T-helper 2 cell treated with Interferon-gamma antibody and Interleukin-4, amounts not matched to agents 5 μg/mL and 100 μg/mL, for 36 hours (primary cell): ENCODE results near the gene LY86.
"Not testable (repeated sequence)": the region's sequence is repeated elsewhere in the genome, so short reads cannot be mapped to it uniquely, and the experiment has no call there.

Source experiments
- DNase-seq: peaks from one replicate; pipeline ENCODE4 v3.0.0; 2021; ENCODE audit warnings: low spot score
- H3K27ac Mint-ChIP-seq: one replicate; pipeline ENCODE4 v1.8.0; 2021; ENCODE audit warnings: mild to moderate bottlenecking, mixed read lengths
- H3K27me3 Mint-ChIP-seq: one replicate; pipeline ENCODE4 v1.8.0; 2021; ENCODE audit warnings: low read depth, mixed read lengths
- H3K36me3 Mint-ChIP-seq: one replicate; pipeline ENCODE4 v1.8.0; 2021; ENCODE audit warnings: low read depth, mixed read lengths
- H3K4me1 Mint-ChIP-seq: one replicate; pipeline ENCODE4 v1.8.0; 2021; ENCODE audit warnings: low read depth, mixed read lengths
- H3K4me3 Mint-ChIP-seq: one replicate; pipeline ENCODE4 v1.8.0; 2022; ENCODE audit warnings: mild to moderate bottlenecking, moderate library complexity, mixed read lengths
- H3K9me3 Mint-ChIP-seq: one replicate; pipeline ENCODE4 v1.8.0; 2021; ENCODE audit warnings: mixed read lengths

LY86 gene

DNA sequence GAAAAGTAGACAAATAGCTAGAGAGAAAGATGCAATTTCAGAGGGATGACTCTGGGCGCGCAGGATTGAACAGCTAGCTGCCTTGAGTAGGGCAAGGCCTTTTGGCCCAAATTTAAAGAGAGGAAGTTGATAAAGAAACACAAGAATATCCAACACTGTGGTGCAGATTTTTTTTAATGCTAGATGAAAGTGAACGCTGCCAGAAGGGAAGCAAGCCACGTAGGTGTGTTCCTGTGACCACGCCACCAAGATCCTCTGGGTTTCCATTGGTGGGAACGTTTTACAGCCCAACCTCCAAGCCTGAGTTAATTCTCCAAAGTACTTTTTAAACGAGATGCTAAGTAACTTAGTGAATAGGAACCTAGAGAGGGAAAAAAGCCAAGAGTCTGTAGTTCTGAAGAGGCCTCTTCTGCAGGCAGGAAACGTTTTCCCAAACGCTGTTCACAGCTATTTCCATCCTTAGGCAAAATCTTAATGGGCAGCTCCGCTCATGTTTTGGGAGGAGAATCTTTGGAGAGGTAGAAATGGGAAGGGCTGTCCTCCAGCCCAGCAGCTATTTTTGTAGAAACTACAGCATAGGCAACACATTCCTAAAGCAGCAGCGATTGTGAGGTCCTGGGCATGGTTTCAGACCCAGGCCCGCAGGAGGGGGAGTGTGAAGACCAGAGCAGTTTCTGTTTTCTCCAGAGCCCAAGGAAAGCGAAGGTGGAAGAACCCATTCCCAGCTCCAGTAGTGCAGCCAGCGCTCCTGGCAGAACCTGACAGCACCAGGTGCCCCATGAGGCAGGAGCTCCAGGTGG is 8.2 kb downstream of the LY86 start:
- Mint-ChIP-seq H3K9me3 (no peaks in the 10 kb centered on the region), H3K4me3 (no peak overlapping the region), H3K27ac (peak overlapping the region; percentile 0), H3K36me3 (peaks cover 11% of the 10 kb centered on the region), H3K4me1 (peaks cover 37% of the 10 kb centered on the region), H3K27me3 (peaks cover 2% of the 10 kb centered on the region)
- DNase-seq = no peak

DNA sequence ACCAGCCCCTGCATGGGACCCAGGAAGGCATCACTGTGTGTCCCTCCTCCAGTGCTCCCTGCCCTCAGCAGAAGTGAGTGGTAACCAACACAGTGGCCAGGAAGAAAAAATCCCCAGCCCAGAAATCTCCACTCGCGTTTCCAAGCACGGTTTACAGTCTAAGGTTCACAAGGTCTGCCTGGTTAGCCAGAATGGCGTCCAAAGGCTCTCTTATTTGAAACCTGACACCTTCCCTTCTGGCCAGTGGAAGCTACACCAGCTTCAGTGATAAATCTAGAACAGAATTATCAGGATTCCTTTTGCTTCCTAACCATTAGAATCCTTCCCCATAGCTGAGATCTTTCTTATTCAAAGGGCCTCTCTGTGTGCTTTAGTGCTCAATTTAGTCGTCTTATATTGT is 9.2 kb downstream of the LY86 start:
- Mint-ChIP-seq H3K4me3 (no peak overlapping the region), H3K36me3 (peaks cover 6% of the 10 kb centered on the region), H3K9me3 (no peaks in the 10 kb centered on the region), H3K27ac (no peak overlapping the region), H3K4me1 (peaks cover 28% of the 10 kb centered on the region), H3K27me3 (peaks cover 2% of the 10 kb centered on the region)
- no peak for DNase-seq

DNA sequence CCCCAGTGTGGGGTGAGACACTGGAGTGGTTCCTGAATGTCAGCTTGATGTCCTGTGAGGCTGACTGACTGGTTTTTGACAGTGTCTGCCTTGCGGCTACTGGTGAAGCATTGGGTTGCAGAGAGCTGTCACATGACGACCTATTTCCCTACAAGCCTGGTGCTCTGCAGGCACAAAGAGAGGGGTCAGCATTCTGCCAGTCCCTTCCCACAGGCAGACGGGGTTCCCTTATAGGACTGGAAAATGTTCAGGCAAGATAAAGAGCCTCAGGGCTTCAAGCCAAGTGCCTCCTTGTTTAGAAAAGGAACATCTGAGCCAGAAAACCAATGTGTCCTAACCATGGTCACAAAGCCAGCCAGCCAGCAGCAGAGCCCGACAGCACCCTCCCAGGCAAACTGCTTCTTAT is 11.0 kb downstream of the LY86 start:
- peaks cover 12% of the 10 kb centered on the region for H3K9me3 Mint-ChIP-seq
- peaks cover 2% of the 10 kb centered on the region for H3K27me3 Mint-ChIP-seq
- H3K27ac Mint-ChIP-seq = no peak overlapping the region
- DNase-seq = no peak
- H3K4me1 Mint-ChIP-seq = peaks cover 25% of the 10 kb centered on the region
- no peak overlapping the region for H3K4me3 Mint-ChIP-seq
- peaks cover 3% of the 10 kb centered on the region for H3K36me3 Mint-ChIP-seq

DNA sequence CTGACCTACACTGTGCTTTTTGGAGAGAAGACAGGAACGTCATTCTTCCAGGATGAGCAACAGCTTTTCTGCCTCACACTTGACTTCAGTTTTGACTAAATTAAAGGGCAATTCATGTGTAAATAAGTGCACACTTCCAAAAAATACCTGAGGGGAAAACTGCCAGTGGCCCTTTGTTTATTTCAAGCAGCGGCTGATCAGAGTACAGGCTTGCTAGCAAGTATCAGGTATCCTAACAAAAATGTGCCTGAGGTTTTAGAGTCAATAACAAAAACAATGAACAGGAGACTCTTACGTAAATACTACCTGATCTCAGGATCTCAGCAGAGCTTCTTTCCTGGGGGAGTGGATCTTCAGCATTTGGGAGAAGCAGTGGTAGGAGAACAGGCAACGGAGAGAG is 12.4 kb downstream of the LY86 start:
- no peak overlapping the region for H3K4me3 Mint-ChIP-seq

DNA sequence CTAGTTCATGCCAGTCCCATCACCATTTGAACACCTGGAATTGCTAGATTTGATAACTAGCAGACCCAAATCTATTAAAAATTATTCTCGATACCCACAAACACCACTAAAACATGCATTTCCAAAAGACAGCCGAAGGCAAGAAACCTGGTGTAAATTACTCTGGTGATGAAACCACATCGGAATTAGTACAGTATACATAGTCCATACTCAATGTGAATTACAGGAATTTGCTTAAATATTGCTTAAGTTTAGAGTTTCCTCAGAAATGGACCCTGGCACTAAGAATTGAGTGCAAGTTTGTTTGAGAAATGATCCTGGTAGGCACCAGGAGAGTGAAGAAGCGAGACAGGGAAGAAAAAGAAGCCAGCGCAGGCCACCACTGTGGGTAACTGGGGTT is 13.7 kb downstream of the LY86 start:
- peaks cover 1% of the 10 kb centered on the region for H3K27me3 Mint-ChIP-seq
- no peak overlapping the region for H3K4me3 Mint-ChIP-seq
- H3K4me1 Mint-ChIP-seq = peaks cover 13% of the 10 kb centered on the region
- peaks cover 18% of the 10 kb centered on the region for H3K9me3 Mint-ChIP-seq
- no peak overlapping the region for H3K27ac Mint-ChIP-seq
- no peak for DNase-seq
- H3K36me3 Mint-ChIP-seq = peaks cover 3% of the 10 kb centered on the region

More for the DNA sequence above, 12.4 kb downstream of the LY86 start:
- Mint-ChIP-seq H3K9me3 (peaks cover 18% of the 10 kb centered on the region), H3K4me1 (peaks cover 24% of the 10 kb centered on the region), H3K27me3 (peaks cover 1% of the 10 kb centered on the region), H3K27ac (no peak overlapping the region), H3K36me3 (peaks cover 3% of the 10 kb centered on the region)
- DNase-seq = no peak

DNA sequence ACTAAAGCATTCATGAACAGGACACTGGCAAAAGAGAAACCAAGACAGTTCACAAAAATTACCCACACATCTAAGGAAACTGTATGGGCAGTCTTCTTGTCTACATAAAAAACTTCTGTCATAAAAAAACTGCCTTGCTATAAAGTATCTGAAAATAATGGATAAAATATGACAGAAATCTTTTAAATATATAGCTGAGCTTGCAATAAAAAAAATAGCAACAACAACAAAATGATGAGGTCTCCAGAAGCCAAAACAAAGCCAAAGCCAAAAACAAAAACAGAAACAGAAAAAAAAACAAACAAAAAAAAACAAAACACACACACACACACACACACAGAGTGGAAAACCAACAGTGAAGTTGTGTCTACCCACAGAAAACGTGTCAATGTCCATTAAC is 14.8 kb downstream of the LY86 start:
- no peak for DNase-seq
- Mint-ChIP-seq H3K4me1 (peaks cover 14% of the 10 kb centered on the region), H3K27me3 (peaks cover 1% of the 10 kb centered on the region), H3K9me3 (peaks cover 18% of the 10 kb centered on the region), H3K27ac (no peak overlapping the region), H3K4me3 (no peak overlapping the region), H3K36me3 (peaks cover 4% of the 10 kb centered on the region)

DNA sequence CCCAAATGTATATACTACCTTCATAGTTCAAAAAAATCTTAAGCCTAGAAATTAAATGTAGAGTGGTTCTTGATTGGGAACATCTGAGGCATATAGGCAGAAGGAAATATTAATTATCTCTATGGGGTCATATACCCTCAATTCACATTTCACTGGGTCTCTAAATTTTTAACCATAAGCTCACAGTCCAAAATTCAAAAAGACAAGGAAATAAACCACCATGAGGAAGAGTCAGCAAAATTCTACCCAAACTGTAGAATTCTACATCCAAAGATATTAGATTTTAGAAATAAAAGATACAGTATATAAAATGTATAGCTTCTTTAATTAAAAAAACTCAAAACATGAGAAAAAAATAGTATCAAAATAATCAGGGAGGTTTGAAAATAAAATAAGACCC is 15.5 kb downstream of the LY86 start:
- DNase-seq = no peak
- peaks cover 14% of the 10 kb centered on the region for H3K4me1 Mint-ChIP-seq
- no peak overlapping the region for H3K27ac Mint-ChIP-seq
- H3K4me3 Mint-ChIP-seq = no peak overlapping the region
- H3K27me3 Mint-ChIP-seq = peaks cover 1% of the 10 kb centered on the region
- H3K36me3 Mint-ChIP-seq = peaks cover 7% of the 10 kb centered on the region
- H3K9me3 Mint-ChIP-seq = peaks cover 18% of the 10 kb centered on the region

DNA sequence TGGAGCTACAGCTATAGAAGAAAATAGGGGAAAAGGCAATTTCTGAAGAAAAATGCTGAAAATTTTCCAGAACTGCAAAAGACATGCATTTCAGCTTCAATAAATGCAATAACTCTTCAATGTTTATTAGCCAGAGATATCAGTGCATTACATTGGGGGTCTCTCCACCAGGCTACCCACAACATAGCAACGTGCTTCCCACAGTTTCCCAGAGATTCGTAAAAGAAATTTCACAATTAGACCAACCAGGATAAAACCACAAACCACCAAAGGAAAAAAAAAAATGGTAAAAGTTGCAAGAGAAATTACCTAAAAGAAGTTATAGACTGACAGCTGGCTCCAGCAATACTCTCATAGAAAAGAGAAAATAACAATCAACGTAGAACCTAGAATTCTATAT is 16.0 kb downstream of the LY86 start:
- H3K4me3 Mint-ChIP-seq = no peak overlapping the region
- peaks cover 7% of the 10 kb centered on the region for H3K36me3 Mint-ChIP-seq
- peaks cover 15% of the 10 kb centered on the region for H3K4me1 Mint-ChIP-seq
- no peak for DNase-seq
- H3K9me3 Mint-ChIP-seq = peaks cover 18% of the 10 kb centered on the region
- no peak overlapping the region for H3K27ac Mint-ChIP-seq
- peaks cover 1% of the 10 kb centered on the region for H3K27me3 Mint-ChIP-seq

DNA sequence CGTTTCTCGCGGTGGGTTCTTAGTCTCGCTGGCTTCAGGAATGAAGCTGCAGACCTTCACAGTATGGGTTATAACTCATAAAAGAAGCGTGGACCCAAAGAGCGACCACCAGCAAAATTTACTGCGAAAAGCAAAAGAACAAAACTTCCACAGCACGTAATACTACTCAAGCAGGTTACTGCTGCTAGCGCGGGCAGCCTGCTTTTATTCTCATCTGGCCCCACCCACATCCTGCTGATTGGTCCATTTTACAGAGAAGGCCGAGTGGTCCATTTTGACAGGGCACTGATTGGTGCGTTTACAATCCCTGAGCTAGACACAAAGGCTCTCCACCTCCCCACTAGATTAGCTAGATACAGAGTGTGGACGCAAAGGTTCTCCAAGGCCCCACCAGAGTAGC is 17.4 kb downstream of the LY86 start:
- Mint-ChIP-seq H3K36me3 (peaks cover 11% of the 10 kb centered on the region), H3K4me3 (no peak overlapping the region), H3K4me1 (peaks cover 24% of the 10 kb centered on the region), H3K27me3 (peaks cover 1% of the 10 kb centered on the region), H3K27ac (no peak overlapping the region), H3K9me3 (peaks cover 18% of the 10 kb centered on the region)
- no peak for DNase-seq

DNA sequence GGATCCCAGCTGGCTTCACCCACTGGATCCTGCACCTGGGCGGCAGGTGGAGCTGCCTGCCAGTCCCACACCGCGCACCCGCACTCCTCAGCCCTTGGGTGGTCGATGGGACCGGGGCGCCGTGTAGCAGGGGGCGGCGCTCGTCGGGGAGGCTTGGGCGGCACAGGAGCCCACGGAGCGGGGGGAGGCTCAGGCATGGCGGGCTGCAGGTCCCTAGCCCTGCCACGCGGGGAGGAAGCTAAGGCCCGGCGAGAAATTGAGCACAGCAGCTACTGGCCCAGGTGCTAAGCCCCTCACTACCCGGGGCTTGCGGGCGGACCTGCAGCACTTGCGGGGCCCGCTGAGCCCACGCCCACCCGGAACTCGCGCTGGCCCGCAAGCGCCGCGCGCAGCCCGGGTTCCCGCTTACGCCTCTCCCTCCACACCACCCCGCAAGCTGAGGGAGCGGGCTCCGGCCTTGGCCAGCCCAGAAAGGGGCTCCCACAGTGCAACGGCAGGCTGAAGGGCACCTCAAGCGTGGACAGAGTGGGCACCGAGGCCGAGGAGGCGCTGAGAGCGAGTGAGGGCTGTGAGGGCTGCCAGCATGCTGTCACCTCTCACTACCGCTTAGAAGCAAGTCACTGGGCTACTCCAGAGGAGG is 18.0 kb downstream of the LY86 start:
- H3K36me3 Mint-ChIP-seq = peaks cover 11% of the 10 kb centered on the region
- H3K27me3 Mint-ChIP-seq, H3K27ac Mint-ChIP-seq, H3K4me3 Mint-ChIP-seq, DNase-seq: not testable (repeated sequence)
- peaks cover 18% of the 10 kb centered on the region for H3K9me3 Mint-ChIP-seq
- H3K4me1 Mint-ChIP-seq = peaks cover 30% of the 10 kb centered on the region

DNA sequence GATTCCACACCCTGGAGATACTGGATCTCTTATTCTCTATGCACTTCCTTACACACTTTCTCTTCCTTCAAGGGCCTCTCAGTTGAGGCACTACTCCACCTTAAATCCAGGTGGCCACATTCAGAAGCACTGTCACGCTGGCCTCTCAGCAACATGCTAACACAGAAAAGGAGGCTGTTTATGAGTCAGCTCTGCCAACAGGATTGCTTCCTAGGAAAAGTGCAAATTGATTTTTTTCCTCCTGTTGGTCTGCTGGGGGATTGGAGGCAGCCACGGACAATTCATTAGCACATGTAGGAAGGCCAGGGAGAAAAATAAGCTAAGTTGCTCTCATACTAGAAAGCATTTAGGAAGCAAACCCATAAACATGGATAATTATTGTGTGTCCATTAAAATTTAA is 20.9 kb downstream of the LY86 start:
- DNase-seq = no peak
- H3K4me3 Mint-ChIP-seq = no peak overlapping the region
- peaks cover 12% of the 10 kb centered on the region for H3K9me3 Mint-ChIP-seq
- peaks cover 48% of the 10 kb centered on the region for H3K4me1 Mint-ChIP-seq
- peaks cover 1% of the 10 kb centered on the region for H3K27me3 Mint-ChIP-seq
- peak overlapping the region; percentile 34 for H3K27ac Mint-ChIP-seq
- peaks cover 17% of the 10 kb centered on the region for H3K36me3 Mint-ChIP-seq

DNA sequence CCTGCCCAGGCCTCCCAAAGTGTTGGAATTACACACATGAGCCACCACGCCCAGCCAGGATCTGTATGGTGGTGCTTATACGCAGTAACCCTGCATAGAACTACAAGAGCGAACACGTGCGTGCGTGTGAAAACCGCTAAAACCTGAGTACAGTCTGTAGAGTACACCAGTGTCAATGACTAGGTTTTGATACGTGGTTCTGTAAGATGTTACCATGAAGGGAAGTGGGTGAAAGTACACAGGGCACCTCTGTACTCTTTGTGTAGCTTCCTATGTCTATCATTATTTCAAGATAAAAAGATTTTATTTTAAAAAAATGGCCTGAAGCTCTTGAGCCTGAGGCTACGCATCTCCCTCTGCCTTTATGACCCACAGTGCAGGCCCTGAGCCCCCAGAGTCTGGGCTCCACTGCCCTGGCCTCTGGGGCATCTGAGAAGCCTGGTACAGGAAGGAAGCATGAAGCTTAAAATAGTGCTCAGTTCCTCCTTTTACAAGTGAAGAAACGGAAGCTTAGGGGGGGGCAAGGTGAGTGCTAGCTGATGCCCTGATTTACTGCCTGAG is 21.6 kb downstream of the LY86 start:
- Mint-ChIP-seq H3K36me3 (peaks cover 17% of the 10 kb centered on the region), H3K4me3 (peak overlapping the region; percentile 44), H3K27me3 (peaks cover 1% of the 10 kb centered on the region), H3K4me1 (peaks cover 52% of the 10 kb centered on the region), H3K9me3 (peaks cover 7% of the 10 kb centered on the region), H3K27ac (peak overlapping the region; percentile 90)
- DNase-seq = no peak

DNA sequence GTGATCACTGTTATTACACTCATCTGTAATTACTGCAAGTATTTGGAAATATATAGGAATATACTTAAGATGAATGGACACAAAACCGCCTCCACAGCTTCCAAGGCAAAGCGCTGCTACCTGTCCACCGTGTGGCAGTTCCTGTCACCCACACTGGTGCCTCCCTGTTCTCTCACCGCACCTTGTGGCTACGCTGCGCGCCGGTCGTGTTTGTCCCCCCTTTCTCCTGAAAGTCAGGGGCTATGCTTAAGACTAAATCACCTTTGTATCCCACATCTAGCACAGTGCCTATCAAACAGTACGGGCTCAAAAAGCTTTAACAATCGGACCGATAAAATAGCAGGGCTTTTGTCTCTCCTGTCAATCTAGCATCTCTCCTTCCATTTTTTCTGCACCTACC is 23.0 kb downstream of the LY86 start:
- Mint-ChIP-seq H3K4me3 (peak overlapping the region; percentile 52), H3K4me1 (peaks cover 56% of the 10 kb centered on the region)

DNA sequence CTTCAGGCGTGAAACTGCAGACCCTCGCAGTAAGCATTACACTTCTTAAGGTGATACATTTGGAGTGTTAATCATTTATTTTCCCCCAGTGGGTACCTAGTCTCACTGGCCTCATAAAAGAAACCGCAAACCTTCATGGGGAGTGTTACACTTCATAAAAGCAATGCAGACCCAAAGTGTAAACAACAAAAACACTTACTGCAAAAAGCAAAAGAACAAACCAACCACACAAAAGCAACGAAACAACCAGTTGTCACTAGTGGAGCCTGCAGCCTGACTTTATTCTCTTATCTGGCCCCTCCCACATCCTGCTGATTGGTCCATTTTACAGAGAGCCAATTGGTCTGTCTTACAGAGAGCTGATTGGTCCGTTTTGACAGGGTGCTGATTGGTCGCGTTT is 23.8 kb downstream of the LY86 start:
- DNase-seq = no peak
- H3K27me3 Mint-ChIP-seq = no peaks in the 10 kb centered on the region
- peaks cover 5% of the 10 kb centered on the region for H3K9me3 Mint-ChIP-seq
- H3K4me1 Mint-ChIP-seq = peaks cover 60% of the 10 kb centered on the region
- peak overlapping the region; percentile 52 for H3K4me3 Mint-ChIP-seq
- H3K36me3 Mint-ChIP-seq = peaks cover 17% of the 10 kb centered on the region
- H3K27ac Mint-ChIP-seq = peak overlapping the region; percentile 84

More for the DNA sequence above, 23.0 kb downstream of the LY86 start:
- peaks cover 5% of the 10 kb centered on the region for H3K9me3 Mint-ChIP-seq
- H3K27ac Mint-ChIP-seq = peak overlapping the region; percentile 42
- peaks cover 17% of the 10 kb centered on the region for H3K36me3 Mint-ChIP-seq
- H3K27me3 Mint-ChIP-seq = no peaks in the 10 kb centered on the region
- no peak for DNase-seq
